Calu3 (cell line): ENCODE data around the gene ERI2. TPM values are rescaled to one million over a fixed set of nuclear protein-coding genes. Genes with fewer than 3 reads are reported as not detected.
A peak's percentile ranks its signal among the peaks of the same experiment; 100 is the strongest.

Experiments
- BruUV-seq: library from RNA; stranded (reverse); fragments of 400-500 nt; replicated peaks from 2 replicates; lab custom pipeline; 2021; lab: Mats Ljungman, UMichigan
- CTCF ChIA-PET: fragments of 300-600 bp; sonication (Branson Sonifier 250); formaldehyde crosslinking; loops from one replicate; lab custom pipeline; 2022; ENCODE audit warnings: antibody characterized with exemption; lab: Charles Lee
- DNase-seq: peaks from one replicate; pipeline ENCODE4 v3.0.0; 2022
- H3K27ac Mint-ChIP-seq: one replicate; pipeline ENCODE4 v1.8.0; 2022; ENCODE audit warnings: mixed read lengths; ENCODE audit not compliant: unreplicated experiment
- H3K27me3 Mint-ChIP-seq: one replicate; pipeline ENCODE4 v1.8.0; 2022; ENCODE audit warnings: mixed read lengths; ENCODE audit not compliant: unreplicated experiment
- H3K36me3 Mint-ChIP-seq: one replicate; pipeline ENCODE4 v1.8.0; 2022; ENCODE audit warnings: mild to moderate bottlenecking, moderate library complexity, mixed read lengths; ENCODE audit not compliant: insufficient read depth, unreplicated experiment
- H3K4me1 Mint-ChIP-seq: one replicate; pipeline ENCODE4 v1.8.0; 2022; ENCODE audit warnings: mild to moderate bottlenecking, low read depth, mixed read lengths; ENCODE audit not compliant: unreplicated experiment
- H3K4me3 Mint-ChIP-seq: one replicate; pipeline ENCODE4 v1.8.0; 2022; ENCODE audit warnings: mild to moderate bottlenecking, low read depth, moderate library complexity, mixed read lengths; ENCODE audit not compliant: unreplicated experiment
- H3K9me3 Mint-ChIP-seq: one replicate; pipeline ENCODE4 v1.8.0; 2022; ENCODE audit warnings: low read depth, mixed read lengths; ENCODE audit not compliant: unreplicated experiment
- intact Hi-C: fragments of 100-400 bp; cut with micrococcal nuclease; formaldehyde crosslinking; loops from one replicate; pipeline ENCODE4 v1.10.0; 2022; ENCODE audit not compliant: unreplicated experiment
- total RNA-seq: library from RNA; stranded (reverse); gene quantifications from 2 replicates; pipeline ENCODE4 v1.2.3, GENCODE V29; 2022
- TF ChIP-seq, protein P1 (sequence below): fragments of 200-600 bp; IDR thresholded peaks from one replicate; pipeline ENCODE4 v1.8.0; 2022; ENCODE audit warnings: antibody characterized with exemption; ENCODE audit not compliant: unreplicated experiment

Gene ERI2
- total RNA-seq, 1 experiment from 2014 or later, result 32.6 TPM

DNA sequence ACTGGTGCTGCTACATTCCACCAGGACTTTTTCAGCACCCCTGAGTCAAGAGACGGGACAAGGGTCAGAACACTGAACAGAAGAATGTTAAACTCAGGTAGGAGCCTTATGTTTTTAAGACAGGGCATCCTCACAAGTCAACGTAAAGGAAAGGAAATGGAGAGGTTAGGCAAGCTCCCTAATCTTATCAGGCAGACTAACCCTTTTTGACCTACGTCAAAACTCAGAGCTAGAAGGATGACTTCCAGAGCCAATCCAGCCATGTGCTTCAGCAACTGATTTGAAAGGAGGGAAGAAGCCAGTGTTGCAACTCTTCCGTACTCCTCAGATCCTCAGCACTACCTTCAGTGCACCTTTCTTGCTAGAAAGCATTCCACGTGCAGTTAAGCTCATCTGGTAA, 46.9 kb upstream of the ERI2 start:
- no peaks in the 10 kb centered on the region for H3K9me3 Mint-ChIP-seq
- TF ChIP-seq, protein P1, sequence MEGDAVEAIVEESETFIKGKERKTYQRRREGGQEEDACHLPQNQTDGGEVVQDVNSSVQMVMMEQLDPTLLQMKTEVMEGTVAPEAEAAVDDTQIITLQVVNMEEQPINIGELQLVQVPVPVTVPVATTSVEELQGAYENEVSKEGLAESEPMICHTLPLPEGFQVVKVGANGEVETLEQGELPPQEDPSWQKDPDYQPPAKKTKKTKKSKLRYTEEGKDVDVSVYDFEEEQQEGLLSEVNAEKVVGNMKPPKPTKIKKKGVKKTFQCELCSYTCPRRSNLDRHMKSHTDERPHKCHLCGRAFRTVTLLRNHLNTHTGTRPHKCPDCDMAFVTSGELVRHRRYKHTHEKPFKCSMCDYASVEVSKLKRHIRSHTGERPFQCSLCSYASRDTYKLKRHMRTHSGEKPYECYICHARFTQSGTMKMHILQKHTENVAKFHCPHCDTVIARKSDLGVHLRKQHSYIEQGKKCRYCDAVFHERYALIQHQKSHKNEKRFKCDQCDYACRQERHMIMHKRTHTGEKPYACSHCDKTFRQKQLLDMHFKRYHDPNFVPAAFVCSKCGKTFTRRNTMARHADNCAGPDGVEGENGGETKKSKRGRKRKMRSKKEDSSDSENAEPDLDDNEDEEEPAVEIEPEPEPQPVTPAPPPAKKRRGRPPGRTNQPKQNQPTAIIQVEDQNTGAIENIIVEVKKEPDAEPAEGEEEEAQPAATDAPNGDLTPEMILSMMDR, result no peak
- H3K27me3 Mint-ChIP-seq, result no peaks in the 10 kb centered on the region
- intact Hi-C loops, result loop anchor here (5.0 to 10.0 kb wide), 3 partner anchors 104 to 304 kb away; partner anchors contain the start of gene LDAF1
- H3K4me3 Mint-ChIP-seq, result no peak overlapping the region
- no peak for DNase-seq
- no TSS peak for BruUV-seq
- CTCF ChIA-PET, result interaction anchor here (1.3 kb wide), 1 partner anchor 11 kb away, joined by 3 read pairs; no protein-coding TSS in a partner anchor
- peaks cover 16% of the 10 kb centered on the region for H3K4me1 Mint-ChIP-seq
- H3K27ac Mint-ChIP-seq, result no peak overlapping the region
- H3K36me3 Mint-ChIP-seq, result peaks cover 5% of the 10 kb centered on the region

DNA sequence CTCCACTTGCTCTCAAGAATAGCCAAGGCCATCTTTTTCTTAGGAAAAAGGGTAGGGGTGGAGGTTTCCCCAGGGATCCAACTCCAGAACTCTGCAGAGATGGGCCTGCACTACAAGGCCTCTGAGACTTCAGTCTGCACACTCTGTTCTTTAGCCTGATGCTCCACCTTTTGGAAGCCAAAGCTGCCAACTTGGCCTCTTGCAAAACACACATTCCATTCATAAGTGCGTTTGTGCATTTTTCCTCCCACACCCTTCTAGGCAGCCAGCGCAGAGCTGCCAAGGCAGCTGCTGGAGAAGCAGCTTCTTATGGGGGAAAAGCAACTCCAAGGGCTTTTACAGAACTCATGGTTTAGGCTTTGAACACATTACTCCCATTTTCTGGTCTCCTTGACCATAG, 45.3 kb upstream of the ERI2 start:
- CTCF ChIA-PET, result interaction anchor here (0.5 to 2.5 kb wide), 13 partner anchors 14 to 1306 kb away, joined by 3 to 10 read pairs (median 4); partner anchors contain the start of gene DCUN1D3
- intact Hi-C loops, result loop anchor here (2.0 to 10.0 kb wide), 4 partner anchors 53 to 306 kb away; partner anchors contain the start of gene LDAF1
- peaks cover 16% of the 10 kb centered on the region for H3K4me1 Mint-ChIP-seq
- H3K27ac Mint-ChIP-seq, result no peak overlapping the region
- TF ChIP-seq, protein P1, result no peak
- peaks cover 10% of the 10 kb centered on the region for H3K36me3 Mint-ChIP-seq
- no peaks in the 10 kb centered on the region for H3K27me3 Mint-ChIP-seq
- no peaks in the 10 kb centered on the region for H3K9me3 Mint-ChIP-seq
- DNase-seq, result peak; percentile 69
- H3K4me3 Mint-ChIP-seq, result no peak overlapping the region
- BruUV-seq, result no TSS peak

DNA sequence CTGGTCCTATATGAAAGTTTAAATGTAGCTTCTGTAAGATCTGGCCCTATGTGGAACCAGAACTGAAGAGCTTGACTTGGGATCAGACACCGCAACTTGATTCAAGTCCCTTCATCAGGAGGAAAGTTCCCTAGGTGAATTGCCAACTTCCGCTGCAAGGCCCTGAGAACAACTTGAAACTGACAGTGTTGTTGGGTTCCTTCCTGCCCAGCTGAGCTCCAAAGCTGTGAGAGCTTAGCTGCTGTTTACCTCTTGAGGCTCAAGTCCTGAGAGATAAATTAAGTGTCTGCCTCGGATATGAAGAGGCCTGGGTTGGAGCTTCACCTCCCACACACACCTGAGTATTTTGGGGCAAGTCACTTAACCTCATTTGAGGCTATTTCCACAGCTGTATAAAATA, 44.7 kb upstream of the ERI2 start:
- H3K4me1 Mint-ChIP-seq, result peaks cover 16% of the 10 kb centered on the region
- no peak overlapping the region for H3K4me3 Mint-ChIP-seq
- BruUV-seq, result no TSS peak
- CTCF ChIA-PET, result interaction anchor here (0.5 to 2.5 kb wide), 12 partner anchors 15 to 411 kb away, joined by 3 to 10 read pairs (median 4); partner anchors contain the start of genes DCUN1D3, ERI2 and REXO5
- DNase-seq, result no peak
- no peaks in the 10 kb centered on the region for H3K9me3 Mint-ChIP-seq
- peaks cover 10% of the 10 kb centered on the region for H3K36me3 Mint-ChIP-seq
- no peaks in the 10 kb centered on the region for H3K27me3 Mint-ChIP-seq
- H3K27ac Mint-ChIP-seq, result no peak overlapping the region
- TF ChIP-seq, protein P1, result no peak
- intact Hi-C loops, result loop anchor here (1.0 to 10.0 kb wide), 6 partner anchors 54 to 306 kb away; partner anchors contain the start of gene LDAF1

DNA sequence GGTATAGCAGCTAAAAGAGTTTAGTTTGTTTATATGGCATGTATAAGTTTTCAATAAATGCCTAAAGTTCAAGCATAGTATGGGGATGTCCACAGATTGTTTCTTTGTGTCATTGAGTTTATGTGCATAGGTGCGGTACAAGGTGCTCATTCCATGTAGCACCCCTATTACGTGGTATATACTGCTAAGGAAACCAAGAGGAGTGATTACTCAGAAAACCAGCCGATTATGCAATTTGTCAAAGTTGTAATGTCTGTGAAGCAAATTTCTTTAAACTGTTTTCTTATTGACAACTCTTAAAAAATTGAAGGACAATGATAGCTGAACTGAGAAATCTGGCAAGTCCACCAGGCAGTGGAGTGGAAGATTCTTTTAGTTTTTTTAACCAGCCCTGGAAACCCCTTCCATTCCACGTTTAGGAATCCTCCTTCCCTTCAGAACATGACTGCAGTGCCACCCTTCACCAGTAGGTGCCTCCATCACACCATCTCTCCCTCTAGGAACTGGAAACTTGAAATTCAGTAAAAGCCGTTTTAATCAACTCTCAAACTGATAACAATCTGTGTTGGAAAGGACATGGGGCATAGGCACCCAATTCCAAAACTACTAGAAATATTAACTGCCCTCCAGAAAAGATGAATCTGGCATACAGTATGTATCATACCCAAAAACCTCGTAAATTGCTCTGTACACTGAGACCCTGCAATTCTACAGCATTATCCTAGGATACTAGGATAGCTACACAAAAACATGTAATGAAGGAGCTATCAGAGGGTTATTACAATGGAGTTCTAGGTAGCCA, 43.5 kb upstream of the ERI2 start:
- no TSS peak for BruUV-seq
- H3K27ac Mint-ChIP-seq, result no peak overlapping the region
- TF ChIP-seq, protein P1, result peak; percentile 94

More for the DNA sequence above, 43.5 kb upstream of the ERI2 start:
- Mint-ChIP-seq H3K4me3 (no peak overlapping the region), H3K36me3 (peaks cover 18% of the 10 kb centered on the region), H3K9me3 (no peaks in the 10 kb centered on the region), H3K27me3 (no peaks in the 10 kb centered on the region), H3K4me1 (peaks cover 10% of the 10 kb centered on the region)
- intact Hi-C loops, result loop anchor here (1.0 to 10.0 kb wide), 6 partner anchors 55 to 308 kb away; partner anchors contain the start of gene LDAF1
- peak; percentile 84 for DNase-seq
- CTCF ChIA-PET, result interaction anchor here (0.5 to 2.5 kb wide), 6 partner anchors 16 to 341 kb away, joined by 3 to 7 read pairs (median 3); no protein-coding TSS in a partner anchor
